ENCODE data around the gene ZNF444. TPM values are rescaled to one million over a fixed set of nuclear protein-coding genes. Genes with fewer than 3 reads are reported as not detected.

Gene ZNF444
- polyA plus RNA-seq, 1 donor (not counting 4 experiments of a cell fraction or from before 2014, with no cell fraction given) = 9.1 TPM

DNA sequence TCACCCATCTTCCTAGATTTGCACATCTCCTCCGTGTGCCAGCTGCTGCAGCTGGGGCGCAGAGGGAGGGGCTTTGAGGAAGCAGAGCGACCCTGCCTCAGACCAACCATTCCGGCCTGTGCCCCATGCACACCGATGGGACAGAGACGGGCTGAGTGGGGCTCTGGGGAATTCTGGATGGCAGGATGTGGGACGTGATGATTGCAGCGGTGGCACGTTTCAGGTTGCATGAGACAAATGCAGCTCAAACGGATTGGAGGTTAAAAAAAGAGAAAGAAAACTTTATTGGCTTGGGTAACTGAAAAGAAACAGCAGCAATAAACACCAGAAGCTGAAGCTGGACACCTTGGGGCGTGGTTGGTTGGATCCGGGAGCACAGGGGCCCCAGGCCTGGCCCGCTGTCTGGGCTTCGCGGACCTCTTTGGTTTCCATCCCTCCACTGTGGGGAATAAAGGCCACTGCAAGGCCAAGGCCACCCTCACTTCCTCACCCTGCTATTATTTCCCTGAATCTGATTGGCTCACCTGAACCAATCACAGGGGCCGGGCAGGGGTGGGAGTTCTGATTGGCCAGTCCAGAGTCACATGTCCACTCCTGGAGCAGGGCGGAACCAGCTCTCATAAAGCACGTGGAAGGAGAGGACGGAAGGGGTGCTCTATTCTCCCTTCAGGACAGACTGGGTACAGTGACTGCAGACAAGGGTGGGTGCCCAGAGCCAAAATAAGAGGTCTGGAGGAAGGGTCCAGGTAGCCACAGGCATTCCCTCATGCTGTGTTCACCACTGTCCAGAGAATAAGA is 13.9 kb upstream of the ZNF444 start:
- Histone ChIP-seq H3K9me3 (ENCODE audit: control insufficient read depth, low read depth, low read length) (no peaks in the 10 kb centered on the region), H3K27ac (ENCODE audit: control insufficient read depth, insufficient read depth, low read length) (no peak overlapping the region), H3K4me1 (ENCODE audit: control insufficient read depth, extremely low read depth, insufficient read depth, low read length) (no peaks in the 10 kb centered on the region), H3K4me2 (ENCODE audit: control insufficient read depth, extremely low read depth, insufficient read depth, low read depth, low read length) (no peak overlapping the region), H3K36me3 (ENCODE audit: control insufficient read depth in 2 of 2, extremely low read depth in 1 of 2, insufficient read depth in 2 of 2, low read length in 2 of 2) (no peaks in the 10 kb centered on the region), H4K20me1 (ENCODE audit: control insufficient read depth, extremely low read depth, insufficient read depth, low read length) (no peaks in the 10 kb centered on the region), H3K27me3 (ENCODE audit: control insufficient read depth, extremely low read depth, insufficient read depth, low read length) (no peaks in the 10 kb centered on the region), H2AFZ (ENCODE audit: control insufficient read depth, low read length) (no peak overlapping the region), H3K79me2 (ENCODE audit: control insufficient read depth, insufficient read depth, low read length) (no peaks in the 10 kb centered on the region), H3K9me1 (ENCODE audit: control insufficient read depth, extremely low read depth, insufficient read depth, low read length) (no peaks in the 10 kb centered on the region), H3K9ac (ENCODE audit: control insufficient read depth, extremely low read depth, insufficient read depth, low read length) (no peak overlapping the region), H3K4me3 (ENCODE audit: control insufficient read depth in 2 of 3, extremely low read depth in 1 of 3, insufficient read depth in 2 of 3, low read depth in 1 of 3, low read length in 3 of 3) (no peak overlapping the region)
- TF ChIP-seq, protein P1, sequence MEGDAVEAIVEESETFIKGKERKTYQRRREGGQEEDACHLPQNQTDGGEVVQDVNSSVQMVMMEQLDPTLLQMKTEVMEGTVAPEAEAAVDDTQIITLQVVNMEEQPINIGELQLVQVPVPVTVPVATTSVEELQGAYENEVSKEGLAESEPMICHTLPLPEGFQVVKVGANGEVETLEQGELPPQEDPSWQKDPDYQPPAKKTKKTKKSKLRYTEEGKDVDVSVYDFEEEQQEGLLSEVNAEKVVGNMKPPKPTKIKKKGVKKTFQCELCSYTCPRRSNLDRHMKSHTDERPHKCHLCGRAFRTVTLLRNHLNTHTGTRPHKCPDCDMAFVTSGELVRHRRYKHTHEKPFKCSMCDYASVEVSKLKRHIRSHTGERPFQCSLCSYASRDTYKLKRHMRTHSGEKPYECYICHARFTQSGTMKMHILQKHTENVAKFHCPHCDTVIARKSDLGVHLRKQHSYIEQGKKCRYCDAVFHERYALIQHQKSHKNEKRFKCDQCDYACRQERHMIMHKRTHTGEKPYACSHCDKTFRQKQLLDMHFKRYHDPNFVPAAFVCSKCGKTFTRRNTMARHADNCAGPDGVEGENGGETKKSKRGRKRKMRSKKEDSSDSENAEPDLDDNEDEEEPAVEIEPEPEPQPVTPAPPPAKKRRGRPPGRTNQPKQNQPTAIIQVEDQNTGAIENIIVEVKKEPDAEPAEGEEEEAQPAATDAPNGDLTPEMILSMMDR (optimal IDR thresholded peaks at IDR 0.05 in 1 of 3, IDR thresholded peaks at IDR 0.05 in 1 of 3, conservative IDR thresholded peaks at IDR 0.05 in 1 of 3; ENCODE audit: extremely low read depth in 1 of 3, insufficient read depth in 2 of 3, low read length in 3 of 3) = no peak
- TF ChIP-seq EZH2 (IDR thresholded peaks at IDR 0.05; ENCODE audit: low read length) = no peak
- FAIRE-seq = no peak
- dilution Hi-C loops (cut with MboI; ENCODE audit: extremely low pct_ligation_motif_present, low sequenced_read_pairs) = no loop called here
- no peak for DNase-seq (ENCODE audit: low read depth, low spot score)

DNA sequence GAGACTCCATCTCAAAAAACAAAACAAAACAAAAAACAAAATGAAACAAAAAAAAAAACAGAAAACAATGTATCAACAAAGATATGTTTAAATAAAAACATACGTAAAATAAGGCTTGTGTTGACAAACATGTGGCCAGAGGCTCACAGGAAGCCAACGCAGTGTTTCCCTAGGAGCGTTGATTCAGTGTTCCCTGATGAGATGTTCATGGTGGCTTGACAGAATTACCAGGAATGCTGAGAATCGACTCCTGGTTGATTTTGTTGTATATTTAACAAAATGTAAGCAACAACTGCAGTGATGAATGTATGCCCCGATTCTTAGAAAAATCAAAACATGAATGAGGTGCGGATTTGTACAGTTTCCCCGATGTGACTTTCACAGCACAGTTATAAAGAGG is 11.1 kb upstream of the ZNF444 start:
- H3K4me2 ChIP-seq (ENCODE audit: control insufficient read depth, extremely low read depth, insufficient read depth, low read depth, low read length) = no peak overlapping the region
- H3K36me3 ChIP-seq (ENCODE audit: control insufficient read depth in 2 of 2, extremely low read depth in 1 of 2, insufficient read depth in 2 of 2, low read length in 2 of 2) = no peaks in the 10 kb centered on the region
- H2AFZ ChIP-seq (ENCODE audit: control insufficient read depth, low read length) = no peak overlapping the region
- no peak overlapping the region for H3K9ac ChIP-seq (ENCODE audit: control insufficient read depth, extremely low read depth, insufficient read depth, low read length)
- DNase-seq (ENCODE audit: low read depth, low spot score) (no peak), FAIRE-seq (no peak)
- no peak for TF ChIP-seq EZH2 (IDR thresholded peaks at IDR 0.05; ENCODE audit: low read length)
- dilution Hi-C loops (cut with MboI; ENCODE audit: extremely low pct_ligation_motif_present, low sequenced_read_pairs) = no loop called here
- H3K4me3 ChIP-seq (ENCODE audit: control insufficient read depth in 2 of 3, extremely low read depth in 1 of 3, insufficient read depth in 2 of 3, low read depth in 1 of 3, low read length in 3 of 3) = no peak overlapping the region
- H4K20me1 ChIP-seq (ENCODE audit: control insufficient read depth, extremely low read depth, insufficient read depth, low read length) = no peaks in the 10 kb centered on the region
- no peaks in the 10 kb centered on the region for H3K9me1 ChIP-seq (ENCODE audit: control insufficient read depth, extremely low read depth, insufficient read depth, low read length)
- H3K27ac ChIP-seq (ENCODE audit: control insufficient read depth, insufficient read depth, low read length) = no peak overlapping the region
- H3K27me3 ChIP-seq (ENCODE audit: control insufficient read depth, extremely low read depth, insufficient read depth, low read length) = no peaks in the 10 kb centered on the region
- H3K9me3 ChIP-seq (ENCODE audit: control insufficient read depth, low read depth, low read length) = no peaks in the 10 kb centered on the region
- no peaks in the 10 kb centered on the region for H3K79me2 ChIP-seq (ENCODE audit: control insufficient read depth, insufficient read depth, low read length)
- peaks cover 9% of the 10 kb centered on the region for H3K4me1 ChIP-seq (ENCODE audit: control insufficient read depth, extremely low read depth, insufficient read depth, low read length)

Data from keratinocyte (primary cell).